GM18907 (cell line): ENCODE data around the gene DNAI7.

ENCODE experiments used
- ATAC-seq: cut with Tn5 transposase; IDR thresholded peaks from one replicate; pipeline ENCODE4 v1.9.1; 2021; ENCODE audit warnings: mild to moderate bottlenecking, moderate library complexity; ENCODE audit not compliant: unreplicated experiment

The DNAI7 gene

GRCh38 chr12:25184132-25184531, 10.8 kb downstream of the DNAI7 start:
- ATAC-seq, result no peak

GRCh38 chr12:25182765-25183164, 12.2 kb downstream of the DNAI7 start:
- no peak for ATAC-seq

GRCh38 chr12:25162866-25163265, 32.1 kb downstream of the DNAI7 start:
- ATAC-seq, result no peak

- ATAC-seq, result no peak
These were observed 38.9 kb downstream of the DNAI7 start for GRCh38 chr12:25156061-25156460.

- ATAC-seq, result peak; percentile 49
These were observed 39.9 kb downstream of the DNAI7 start for GRCh38 chr12:25155022-25155576.

- ATAC-seq, result no peak
These were observed 42.9 kb downstream of the DNAI7 start for GRCh38 chr12:25152055-25152454.

- ATAC-seq, result no peak
These were observed 43.5 kb downstream of the DNAI7 start for GRCh38 chr12:25151476-25151875.

- no peak for ATAC-seq
These were observed 48.3 kb downstream of the DNAI7 start for GRCh38 chr12:25146686-25147085.

- no peak for ATAC-seq
These were observed 59.3 kb downstream of the DNAI7 start for GRCh38 chr12:25135531-25136154.

- ATAC-seq, result no peak
These were observed 63.7 kb downstream of the DNAI7 start for GRCh38 chr12:25131270-25131669.

- no peak for ATAC-seq
These were observed 64.2 kb downstream of the DNAI7 start for GRCh38 chr12:25130741-25131188.

- ATAC-seq, result no peak
These were observed 68.2 kb downstream of the DNAI7 start for GRCh38 chr12:25126746-25127145.

- no peak for ATAC-seq
These were observed 68.9 kb downstream of the DNAI7 start for GRCh38 chr12:25126101-25126500.

GRCh38 chr12:25124493-25124892, 70.5 kb downstream of the DNAI7 start:
- ATAC-seq, result no peak

GRCh38 chr12:25123126-25123525, 71.8 kb downstream of the DNAI7 start:
- no peak for ATAC-seq

- no peak for ATAC-seq
These were observed 73.0 kb downstream of the DNAI7 start for GRCh38 chr12:25121916-25122315.

- no peak for ATAC-seq
These were observed 73.8 kb downstream of the DNAI7 start for GRCh38 chr12:25121110-25121509.

GRCh38 chr12:25119020-25119419, 75.9 kb downstream of the DNAI7 start:
- no peak for ATAC-seq

- ATAC-seq, result no peak
These were observed 79.3 kb downstream of the DNAI7 start for GRCh38 chr12:25115677-25116076.

GRCh38 chr12:25113651-25114050, 81.3 kb downstream of the DNAI7 start:
- no peak for ATAC-seq

- ATAC-seq, result no peak
These were observed 84.7 kb downstream of the DNAI7 start for GRCh38 chr12:25110260-25110659.

- peak; percentile 95 for ATAC-seq
These were observed 87.0 kb downstream of the DNAI7 start for GRCh38 chr12:25107920-25108319.

- no peak for ATAC-seq
These were observed 88.1 kb downstream of the DNAI7 start for GRCh38 chr12:25106818-25107217.
